NCI-H2081 treated with DMSO at 0.1 percent for 48 hours (cell line): Measurements from ENCODE around the gene PDHB.
"Not testable (repeated sequence)": the region's sequence is repeated elsewhere in the genome, so short reads cannot be mapped to it uniquely, and the experiment has no call there.

Experiments
- DNase-seq: peaks from one replicate; lab custom pipeline; 2025; lab: John Stamatoyannopoulos, UW

The PDHB gene

DNA sequence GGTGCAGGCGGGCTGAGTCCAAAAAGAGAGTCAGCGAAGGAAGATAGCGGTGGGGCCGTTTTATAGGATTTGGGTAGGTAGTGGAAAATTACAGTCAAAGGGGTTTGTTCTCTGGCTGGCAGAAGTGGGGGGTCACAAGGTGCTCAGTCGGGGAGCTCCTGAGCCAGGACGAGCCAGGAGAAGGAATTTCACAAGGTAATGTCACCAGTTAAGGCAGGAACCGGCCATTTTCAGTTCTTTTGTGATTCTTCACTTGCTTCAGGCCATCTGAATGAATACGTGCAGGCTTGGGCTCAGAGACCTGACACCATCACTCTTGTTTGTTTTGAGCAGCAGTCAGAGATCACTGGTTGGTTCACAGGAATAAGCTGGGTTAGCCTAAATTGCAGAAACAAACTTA is 3.6 kb upstream of the PDHB start:
- not testable (repeated sequence) for DNase-seq

GRCh38 chr3:58434990-58435389 is 1.4 kb upstream of the PDHB start:
- DNase-seq = no peak

DNA sequence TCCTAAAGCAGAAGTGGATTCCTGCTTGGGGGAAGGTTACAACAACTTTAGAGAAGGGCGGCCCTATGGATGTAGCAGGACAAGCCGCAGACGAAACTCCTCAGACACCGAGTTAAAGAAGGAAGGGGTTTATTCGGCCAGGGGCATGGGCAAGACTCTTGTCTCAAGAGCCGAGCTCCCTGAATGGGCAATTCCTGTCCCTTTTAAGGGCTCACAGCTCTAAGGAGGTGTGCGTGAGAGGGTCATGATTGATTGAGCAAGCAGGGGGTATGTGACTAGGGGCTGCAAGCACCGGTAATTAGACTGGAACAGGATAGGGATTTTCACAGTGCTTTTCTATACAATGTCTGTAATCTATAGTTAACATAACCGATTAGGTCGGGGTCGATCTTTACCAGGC is 879 bp upstream of the PDHB start:
- DNase-seq = no peak

DNA sequence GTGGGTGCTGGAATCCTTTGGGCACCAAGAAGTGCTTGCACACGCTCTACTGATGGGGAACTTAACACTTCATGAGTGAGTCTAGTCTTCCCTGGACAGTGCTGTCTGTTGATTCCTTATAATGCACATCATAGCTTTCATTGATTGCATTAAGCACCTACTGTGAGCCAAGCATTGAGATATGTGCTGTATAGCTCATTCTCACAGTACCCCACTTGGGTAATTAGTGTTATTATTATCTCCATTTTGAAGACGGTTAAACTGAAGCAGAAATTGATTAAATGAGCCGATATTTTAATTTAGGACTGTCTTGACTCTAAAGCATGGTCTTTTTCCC is 504 bp upstream of the PDHB start:
- no peak for DNase-seq

GRCh38 chr3:58432905-58433304 is 727 bp downstream of the PDHB start:
- DNase-seq = no peak

DNA sequence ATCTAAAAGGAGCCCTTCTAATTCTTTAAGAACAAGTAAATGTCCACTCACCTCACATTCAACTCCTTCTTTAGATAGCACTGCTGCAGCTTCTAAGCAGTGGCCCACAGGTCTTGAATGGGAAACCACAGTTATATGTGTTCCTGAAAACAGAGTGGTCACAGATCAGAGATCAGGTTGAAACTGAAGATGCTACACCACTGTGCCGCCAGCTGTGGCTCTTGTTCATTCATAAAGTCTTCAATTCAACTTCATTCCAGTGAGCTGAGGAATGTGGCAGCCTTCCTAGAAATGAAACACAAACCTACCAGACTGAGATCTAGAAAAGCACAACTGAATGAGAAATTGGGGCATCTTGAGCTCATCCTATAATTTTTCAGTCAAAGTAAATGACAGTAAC is 4.0 kb downstream of the PDHB start:
- DNase-seq = no peak

- no peak for DNase-seq
Observed at GRCh38 chr3:58427661-58428361, 5.8 kb downstream of the PDHB start.

DNA sequence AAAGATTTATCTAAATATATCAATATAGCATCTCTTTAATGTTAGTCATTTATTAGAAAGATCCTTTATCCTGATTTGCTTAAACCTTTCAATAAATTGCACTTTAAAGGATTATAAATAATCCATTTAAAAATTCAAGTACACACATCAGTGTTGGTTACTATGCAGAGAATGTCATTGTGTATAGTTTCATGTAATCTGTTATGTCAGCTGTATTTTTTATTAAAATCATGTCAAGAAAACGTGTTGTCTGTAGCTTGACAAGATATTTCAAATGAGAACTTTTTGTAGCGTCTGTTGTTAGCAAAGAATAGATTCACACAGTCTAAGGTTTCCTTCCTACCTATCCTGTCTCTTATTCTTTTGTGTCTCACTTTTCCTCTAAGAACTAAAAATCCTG is 7.8 kb downstream of the PDHB start:
- no peak for DNase-seq

- no peak for DNase-seq
Observed at GRCh38 chr3:58424613-58425012, 9.0 kb downstream of the PDHB start.

- DNase-seq = no peak
Observed at GRCh38 chr3:58422756-58423325, 10.8 kb downstream of the PDHB start.

DNA sequence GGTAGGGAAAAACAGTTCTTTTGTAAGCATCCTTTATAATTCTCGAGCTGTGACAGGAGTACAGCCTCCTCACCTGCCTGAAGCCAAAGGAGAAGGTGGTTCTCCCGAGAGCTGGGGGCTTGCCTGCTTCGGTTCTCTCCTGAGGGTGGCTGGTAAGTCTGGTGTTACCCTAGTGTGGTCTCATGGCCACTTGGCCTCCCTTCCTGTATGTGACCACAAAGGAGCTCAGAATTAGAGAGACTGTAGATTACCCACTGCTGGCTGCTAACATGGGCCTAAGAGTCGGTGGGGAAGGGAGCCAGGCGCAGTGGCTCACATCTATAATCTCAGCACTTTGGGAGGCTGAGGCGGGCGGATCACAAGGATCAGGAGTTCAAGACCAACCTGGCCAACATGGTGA is 12.6 kb downstream of the PDHB start:
- DNase-seq = no peak

GRCh38 chr3:58419780-58420507 is 13.7 kb downstream of the PDHB start:
- DNase-seq = no peak

DNA sequence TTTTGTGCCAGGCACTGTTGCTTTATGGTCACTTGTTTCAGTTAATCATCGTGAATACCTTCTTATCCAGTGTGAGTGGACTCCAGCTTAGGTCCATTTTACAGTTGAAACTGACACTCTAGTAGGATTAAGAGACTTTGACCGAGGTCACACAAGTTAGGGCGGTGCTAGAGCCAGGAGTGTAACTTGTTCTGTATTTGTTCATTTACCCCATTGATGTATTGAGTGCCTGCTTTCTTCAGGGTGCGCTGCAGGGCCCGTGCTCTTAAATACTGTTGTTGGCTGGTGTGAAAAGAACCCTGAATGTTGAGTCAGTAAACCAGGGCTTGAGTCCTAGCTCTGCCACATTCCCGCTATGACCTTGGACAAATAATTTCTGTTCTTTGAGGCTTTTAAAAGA is 15.4 kb downstream of the PDHB start:
- no peak for DNase-seq

DNA sequence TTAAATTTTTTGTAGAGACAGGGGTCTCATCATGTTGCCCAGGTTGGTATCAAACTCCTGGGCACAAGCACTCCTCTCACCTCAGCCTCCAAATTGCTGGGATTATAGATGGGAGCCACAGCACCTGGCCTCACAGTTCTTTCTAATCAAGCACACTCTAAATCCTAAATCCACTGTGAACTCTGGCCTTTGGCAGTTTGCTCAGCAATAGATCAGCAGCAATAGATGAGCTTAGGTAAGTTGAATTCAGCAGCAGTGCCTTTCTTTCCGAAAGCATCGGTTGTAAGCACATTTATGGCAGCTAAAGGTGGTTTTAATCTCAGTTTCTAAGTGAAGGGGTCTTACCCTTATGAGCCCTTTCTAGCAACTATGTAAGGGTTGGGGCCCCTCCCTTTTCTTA is 16.6 kb downstream of the PDHB start:
- DNase-seq = no peak

- DNase-seq = no peak
Observed at GRCh38 chr3:58416191-58416590, 17.4 kb downstream of the PDHB start.

DNA sequence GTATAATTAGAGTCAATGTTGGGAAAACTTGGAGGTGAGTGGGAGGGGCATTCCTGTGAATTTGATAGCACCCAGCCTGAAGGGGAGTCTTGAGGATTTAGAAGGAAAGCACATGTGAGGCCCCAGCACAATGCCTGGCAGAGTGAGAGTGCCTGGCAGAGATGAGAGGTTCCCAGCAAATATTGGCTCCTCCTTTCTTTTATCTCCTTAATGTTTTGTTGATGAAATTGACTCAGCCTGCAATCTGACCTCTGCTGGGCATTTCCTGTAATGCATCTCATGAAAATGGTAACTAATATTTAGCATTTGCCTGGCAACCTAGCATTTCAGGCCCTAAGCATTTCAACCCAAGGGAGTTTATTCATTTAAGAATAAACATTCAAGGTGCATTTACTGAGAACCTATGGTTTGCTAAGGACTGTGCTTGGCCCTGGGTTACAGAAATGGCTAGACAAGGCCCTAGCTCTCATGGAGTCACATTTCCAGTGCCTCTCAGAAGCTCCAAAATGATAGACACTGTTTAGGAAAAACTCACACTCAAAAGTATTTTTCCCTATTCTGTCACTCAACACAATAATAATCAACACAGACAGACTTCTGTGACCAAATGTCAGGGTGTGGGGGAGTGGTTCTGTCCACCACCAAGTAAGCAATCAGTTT is 19.0 kb downstream of the PDHB start:
- DNase-seq = no peak

DNA sequence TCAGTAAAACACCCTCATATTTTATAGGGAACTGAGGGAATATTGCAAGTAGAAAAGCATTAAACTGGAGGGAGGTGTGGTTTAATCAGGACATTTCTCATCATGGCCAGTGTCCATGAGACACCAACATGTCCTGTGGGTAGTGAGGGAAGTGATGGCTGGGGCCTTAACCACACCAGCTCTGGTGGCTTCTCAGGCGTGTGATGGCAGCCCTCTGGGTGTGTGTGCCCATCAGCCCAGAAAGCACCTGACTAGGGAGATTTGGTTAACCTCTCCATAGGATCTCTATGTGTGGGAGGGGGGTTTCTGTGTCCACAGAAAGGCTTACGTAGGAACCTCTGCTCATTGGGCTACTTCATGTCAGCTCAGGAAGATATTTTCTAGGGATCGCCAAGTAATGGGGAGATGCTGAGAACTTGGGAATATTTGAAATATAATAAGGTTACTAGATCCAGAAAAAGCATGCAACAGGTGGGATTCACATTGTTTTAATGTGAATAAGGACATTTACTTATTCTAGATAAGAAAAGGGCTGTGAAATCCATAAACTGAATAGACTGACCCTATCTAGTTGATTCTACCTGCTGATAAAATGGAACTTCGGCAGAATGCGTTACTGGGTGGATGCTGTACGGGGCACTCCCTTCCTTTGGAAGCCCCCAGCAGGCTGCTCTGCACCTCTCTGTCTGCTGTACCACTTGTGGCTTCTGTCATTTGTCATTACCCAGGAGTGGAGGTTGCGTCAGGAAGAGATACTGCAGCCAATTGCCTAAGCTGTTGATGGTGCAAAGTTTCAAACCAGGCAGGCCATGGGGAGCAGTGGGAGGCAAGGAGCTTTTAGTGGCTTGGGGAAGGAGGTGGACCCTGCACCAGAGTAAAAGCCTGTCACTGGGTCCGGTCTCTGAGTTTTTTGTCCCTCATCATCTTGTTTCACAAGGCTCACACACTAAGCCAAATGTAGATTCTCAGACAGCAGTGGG is 21.5 kb downstream of the PDHB start:
- DNase-seq = no peak

DNA sequence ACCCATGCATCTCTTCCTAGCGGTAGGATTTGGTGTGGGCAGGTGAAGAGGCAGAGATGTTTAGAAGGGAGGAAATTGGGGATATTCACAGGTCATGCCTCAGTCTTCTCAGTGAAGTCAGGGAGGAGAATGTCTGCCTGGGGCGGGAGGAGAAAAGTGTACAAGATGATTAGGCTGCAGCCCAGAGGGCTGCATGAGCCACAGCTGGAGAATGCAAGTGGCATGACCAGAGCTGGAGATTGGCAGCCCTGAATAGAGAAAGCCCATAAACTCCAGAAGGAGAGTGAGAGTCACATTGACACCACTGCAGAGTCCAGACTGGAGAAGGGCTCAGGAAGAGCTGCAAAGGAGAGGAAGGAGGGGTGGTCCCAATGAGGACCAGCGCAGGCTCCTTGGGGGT is 22.6 kb downstream of the PDHB start:
- DNase-seq = no peak

GRCh38 chr3:58409663-58410062 is 24.0 kb downstream of the PDHB start:
- DNase-seq = no peak

DNA sequence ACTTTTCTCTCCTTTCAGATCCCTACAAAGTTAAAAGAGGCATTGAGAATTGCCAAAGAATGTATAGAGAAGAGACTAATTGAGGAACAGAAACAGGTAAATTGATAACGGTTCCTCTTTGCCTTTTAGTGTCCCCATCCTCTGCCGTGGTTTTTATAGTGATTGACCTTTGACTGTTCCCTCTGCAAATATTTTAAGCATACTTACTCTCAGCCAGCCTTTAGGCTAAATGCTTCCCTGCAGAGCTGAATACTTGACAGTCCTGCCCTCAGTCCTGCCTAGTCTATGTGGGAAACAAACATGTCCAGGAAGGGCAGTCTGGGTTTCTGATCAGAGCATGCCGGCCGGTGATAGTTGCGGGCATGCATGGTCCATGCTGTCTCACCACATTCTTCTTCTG is 24.7 kb downstream of the PDHB start:
- DNase-seq = no peak

GRCh38 chr3:58404396-58404795 is 29.2 kb downstream of the PDHB start:
- DNase-seq = no peak

DNA sequence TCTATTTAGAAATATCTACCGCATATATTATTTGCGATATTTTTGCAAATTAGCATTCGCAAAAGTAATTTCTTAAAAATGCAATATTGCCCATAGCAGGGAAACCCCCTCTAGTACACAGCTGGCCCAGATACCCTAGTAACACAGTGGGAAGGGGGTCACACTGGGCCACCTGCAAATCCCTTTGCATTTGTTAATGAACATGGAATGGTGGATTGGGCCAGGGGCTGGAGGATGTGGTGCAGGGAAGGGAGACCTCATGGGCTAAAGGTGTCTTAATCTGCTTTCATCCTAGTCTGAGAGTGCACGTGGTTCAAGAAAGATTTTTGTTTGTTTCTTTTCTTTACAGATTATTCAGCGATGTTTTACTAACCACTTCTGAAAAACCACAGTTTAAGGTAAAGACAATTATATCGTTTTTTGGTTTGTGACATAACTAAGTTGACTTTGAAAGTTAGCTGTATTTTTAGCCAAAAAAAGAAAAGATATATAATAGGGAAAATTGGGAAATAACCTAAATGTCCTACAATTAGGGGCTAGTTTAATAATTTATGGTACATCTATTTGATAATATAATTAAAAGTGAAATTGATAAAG is 30.0 kb downstream of the PDHB start:
- no peak for DNase-seq
